ENCODE results near the gene IQGAP3.

- TF ChIP-seq CTCF (IDR thresholded peaks at IDR 0.05): no peak
- no peak for TF ChIP-seq ZFX (IDR thresholded peaks at IDR 0.05; ENCODE audit: borderline replicate concordance)
Observed at GRCh38 chr1:156555715-156556114, 16.6 kb downstream of the IQGAP3 start.

Data from 22Rv1 (cell line).